ENCODE data around the gene UNC5C.

Gene UNC5C

GRCh38 chr4:95539106-95539505, 9.7 kb downstream of the UNC5C start:
- TF ChIP-seq CTCF (IDR thresholded peaks at IDR 0.05): no peak
- Histone ChIP-seq H3K27me3 (peaks cover 2% of the 10 kb centered on the region), H3K9me3 (no peaks in the 10 kb centered on the region), H3K4me1 (ENCODE audit: control insufficient read depth in 1 of 2, insufficient read depth in 1 of 2, low read depth in 1 of 2, low read length in 1 of 2) (no peaks in the 10 kb centered on the region), H3K36me3 (no peaks in the 10 kb centered on the region), H3K4me3 (ENCODE audit: low read depth in 1 of 2, low read length in 1 of 2) (no peak overlapping the region), H3K27ac (no peak overlapping the region)

- H3K27ac ChIP-seq: no peak overlapping the region
- no peaks in the 10 kb centered on the region for H3K4me1 ChIP-seq (ENCODE audit: control insufficient read depth in 1 of 2, insufficient read depth in 1 of 2, low read depth in 1 of 2, low read length in 1 of 2)
- H3K36me3 ChIP-seq: no peaks in the 10 kb centered on the region
- TF ChIP-seq CTCF (IDR thresholded peaks at IDR 0.05): no peak
- H3K27me3 ChIP-seq: no peaks in the 10 kb centered on the region
- no peak overlapping the region for H3K4me3 ChIP-seq (ENCODE audit: low read depth in 1 of 2, low read length in 1 of 2)
- no peaks in the 10 kb centered on the region for H3K9me3 ChIP-seq
These were observed 10.8 kb downstream of the UNC5C start for GRCh38 chr4:95537863-95538488.

GRCh38 chr4:95537191-95537590, 11.6 kb downstream of the UNC5C start:
- Histone ChIP-seq H3K27ac (no peak overlapping the region), H3K36me3 (no peaks in the 10 kb centered on the region), H3K27me3 (no peaks in the 10 kb centered on the region), H3K4me3 (ENCODE audit: low read depth in 1 of 2, low read length in 1 of 2) (no peak overlapping the region), H3K4me1 (ENCODE audit: control insufficient read depth in 1 of 2, insufficient read depth in 1 of 2, low read depth in 1 of 2, low read length in 1 of 2) (no peaks in the 10 kb centered on the region), H3K9me3 (no peaks in the 10 kb centered on the region)
- no peak for TF ChIP-seq CTCF (IDR thresholded peaks at IDR 0.05)

- Histone ChIP-seq H3K4me1 (ENCODE audit: control insufficient read depth in 1 of 2, insufficient read depth in 1 of 2, low read depth in 1 of 2, low read length in 1 of 2) (no peaks in the 10 kb centered on the region), H3K36me3 (no peaks in the 10 kb centered on the region), H3K27ac (no peak overlapping the region), H3K4me3 (ENCODE audit: low read depth in 1 of 2, low read length in 1 of 2) (no peak overlapping the region), H3K9me3 (no peaks in the 10 kb centered on the region), H3K27me3 (no peaks in the 10 kb centered on the region)
- no peak for TF ChIP-seq CTCF (IDR thresholded peaks at IDR 0.05)
These were observed 12.1 kb downstream of the UNC5C start for GRCh38 chr4:95536650-95537049.

- no peaks in the 10 kb centered on the region for H3K9me3 ChIP-seq
- no peak overlapping the region for H3K4me3 ChIP-seq (ENCODE audit: low read depth in 1 of 2, low read length in 1 of 2)
- TF ChIP-seq CTCF (IDR thresholded peaks at IDR 0.05): no peak
- H3K27ac ChIP-seq: no peak overlapping the region
- no peaks in the 10 kb centered on the region for H3K27me3 ChIP-seq
- H3K36me3 ChIP-seq: no peaks in the 10 kb centered on the region
- no peaks in the 10 kb centered on the region for H3K4me1 ChIP-seq (ENCODE audit: control insufficient read depth in 1 of 2, insufficient read depth in 1 of 2, low read depth in 1 of 2, low read length in 1 of 2)
These were observed 13.6 kb downstream of the UNC5C start for GRCh38 chr4:95535180-95535579.

GRCh38 chr4:95534032-95534431, 14.7 kb downstream of the UNC5C start:
- Histone ChIP-seq H3K4me1 (ENCODE audit: control insufficient read depth in 1 of 2, insufficient read depth in 1 of 2, low read depth in 1 of 2, low read length in 1 of 2) (no peaks in the 10 kb centered on the region), H3K36me3 (no peaks in the 10 kb centered on the region), H3K27me3 (no peaks in the 10 kb centered on the region), H3K9me3 (no peaks in the 10 kb centered on the region), H3K4me3 (ENCODE audit: low read depth in 1 of 2, low read length in 1 of 2) (no peak overlapping the region), H3K27ac (no peak overlapping the region)
- no peak for TF ChIP-seq CTCF (IDR thresholded peaks at IDR 0.05)
